H1 (cell line): ENCODE data around the gene UTS2B. TPM values are rescaled to one million over a fixed set of nuclear protein-coding genes. Genes with fewer than 3 reads are reported as not detected.

Experiments
- CHD2 ChIP-seq: IDR thresholded peaks from 2 replicates; pipeline ENCODE4 v1.6.1; 2012; ENCODE audit warnings: low read length, improper control_type of control experiment
- CREB1 ChIP-seq: IDR thresholded peaks from 2 replicates; pipeline ENCODE4 v1.6.1; 2012; ENCODE audit warnings: inconsistent platforms
- EGR1 ChIP-seq: IDR thresholded peaks from 2 replicates; pipeline ENCODE4 v1.6.1; 2011; ENCODE audit warnings: low read depth, low read length, borderline replicate concordance
- KDM4A ChIP-seq: IDR thresholded peaks from one replicate; pipeline ENCODE4 v1.7.1; 2012; ENCODE audit warnings: low read depth, mild to moderate bottlenecking, moderate library complexity, low read length, inconsistent platforms; ENCODE audit not compliant: severe bottlenecking
- RBBP5 ChIP-seq: IDR thresholded peaks from 2 replicates; pipeline ENCODE4 v1.7.1; 2012; ENCODE audit warnings: low read depth, mild to moderate bottlenecking, inconsistent platforms, low read length, moderate library complexity, borderline replicate concordance
- SIN3A ChIP-seq, 2 experiments: IDR thresholded peaks in 1 of 2; conservative IDR thresholded peaks in 1 of 2; 2 replicates each; pipeline ENCODE4 v1.6.1; 2011 to 2012; ENCODE audit warnings: low read length in 2 of 2, improper control_type of control experiment in 1 of 2, low read depth in 1 of 2, mild to moderate bottlenecking in 1 of 2
- TAF7 ChIP-seq: optimal IDR thresholded peaks from 2 replicates; pipeline ENCODE3; 2011; ENCODE audit warnings: low read depth, mild to moderate bottlenecking, inconsistent platforms, low read length, moderate library complexity, borderline replicate concordance
- polyA plus RNA-seq, 7 experiments: library from polyadenylated mRNA; depleted of rRNA in 3 of 7; stranded (reverse) in 5 of 7; unstranded in 2 of 7; fragments of >200 nt in 5 of 7; fragments of 200-250 nt in 2 of 7; gene quantifications; 1 replicate in 5 of 7; 2 replicates in 1 of 7; 4 replicates in 1 of 7; pipeline versions ENCODE4 v1.2.1 to v1.2.3, GENCODE V29; 2011 to 2013; ENCODE audit warnings: missing spikeins in 2 of 7, mixed read lengths in 2 of 7
- total RNA-seq: library from RNA; stranded (reverse); fragmentation: NEBNext Ultra II Directional; extraction: Animal tissue kit (Norgen Biotek cat#: 25700); gene quantifications from 2 replicates; pipeline ENCODE4 v1.2.1, GENCODE V29; 2021
- TF ChIP-seq, protein P1 (sequence below): fragments of 300-600 bp; sonication (generic); IDR thresholded peaks from 2 replicates; pipeline ENCODE4 v1.7.1; 2012; ENCODE audit warnings: low read length, moderate library complexity, mild to moderate bottlenecking, inconsistent platforms; ENCODE audit not compliant: insufficient replicate concordance
- TF ChIP-seq, protein P2 (sequence below): IDR thresholded peaks from 2 replicates; pipeline ENCODE4 v1.6.1; 2012; ENCODE audit warnings: inconsistent platforms

UTS2B gene
- total and polyA plus RNA-seq, 2 of the 8 experiments (the other 6 are each of a cell fraction or from before 2014, with no cell fraction given), result not detected

DNA sequence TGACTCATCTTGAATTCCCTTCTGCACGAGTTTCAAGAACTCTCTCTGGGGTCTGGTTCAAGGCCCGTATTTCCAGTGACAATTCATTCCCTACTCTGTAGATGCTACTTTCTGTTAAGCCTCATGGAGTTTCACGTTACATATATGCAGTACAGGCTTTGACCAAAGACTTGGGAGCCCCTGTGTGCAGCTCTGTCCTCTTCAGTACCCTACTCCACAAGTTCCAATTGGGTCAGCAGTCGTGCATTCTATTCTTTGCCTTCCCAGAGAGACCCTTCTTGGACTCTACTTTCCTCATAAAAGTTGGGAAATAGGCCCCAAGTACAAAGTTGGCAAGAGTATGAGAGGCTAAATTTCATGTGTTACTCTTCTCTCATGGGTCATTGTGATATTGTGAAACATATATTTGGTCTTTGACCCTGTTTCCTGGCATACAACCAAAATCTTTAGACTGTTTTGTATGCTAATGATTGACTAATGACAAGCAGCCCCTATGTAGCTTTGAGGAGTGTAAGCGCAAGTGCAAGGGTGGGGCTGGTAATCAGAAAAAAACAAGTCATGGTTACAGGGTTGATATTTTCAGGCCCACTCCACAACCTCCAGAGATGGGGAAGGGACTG is 16.1 kb downstream of the UTS2B start (continued):
- TF ChIP-seq, protein P1, sequence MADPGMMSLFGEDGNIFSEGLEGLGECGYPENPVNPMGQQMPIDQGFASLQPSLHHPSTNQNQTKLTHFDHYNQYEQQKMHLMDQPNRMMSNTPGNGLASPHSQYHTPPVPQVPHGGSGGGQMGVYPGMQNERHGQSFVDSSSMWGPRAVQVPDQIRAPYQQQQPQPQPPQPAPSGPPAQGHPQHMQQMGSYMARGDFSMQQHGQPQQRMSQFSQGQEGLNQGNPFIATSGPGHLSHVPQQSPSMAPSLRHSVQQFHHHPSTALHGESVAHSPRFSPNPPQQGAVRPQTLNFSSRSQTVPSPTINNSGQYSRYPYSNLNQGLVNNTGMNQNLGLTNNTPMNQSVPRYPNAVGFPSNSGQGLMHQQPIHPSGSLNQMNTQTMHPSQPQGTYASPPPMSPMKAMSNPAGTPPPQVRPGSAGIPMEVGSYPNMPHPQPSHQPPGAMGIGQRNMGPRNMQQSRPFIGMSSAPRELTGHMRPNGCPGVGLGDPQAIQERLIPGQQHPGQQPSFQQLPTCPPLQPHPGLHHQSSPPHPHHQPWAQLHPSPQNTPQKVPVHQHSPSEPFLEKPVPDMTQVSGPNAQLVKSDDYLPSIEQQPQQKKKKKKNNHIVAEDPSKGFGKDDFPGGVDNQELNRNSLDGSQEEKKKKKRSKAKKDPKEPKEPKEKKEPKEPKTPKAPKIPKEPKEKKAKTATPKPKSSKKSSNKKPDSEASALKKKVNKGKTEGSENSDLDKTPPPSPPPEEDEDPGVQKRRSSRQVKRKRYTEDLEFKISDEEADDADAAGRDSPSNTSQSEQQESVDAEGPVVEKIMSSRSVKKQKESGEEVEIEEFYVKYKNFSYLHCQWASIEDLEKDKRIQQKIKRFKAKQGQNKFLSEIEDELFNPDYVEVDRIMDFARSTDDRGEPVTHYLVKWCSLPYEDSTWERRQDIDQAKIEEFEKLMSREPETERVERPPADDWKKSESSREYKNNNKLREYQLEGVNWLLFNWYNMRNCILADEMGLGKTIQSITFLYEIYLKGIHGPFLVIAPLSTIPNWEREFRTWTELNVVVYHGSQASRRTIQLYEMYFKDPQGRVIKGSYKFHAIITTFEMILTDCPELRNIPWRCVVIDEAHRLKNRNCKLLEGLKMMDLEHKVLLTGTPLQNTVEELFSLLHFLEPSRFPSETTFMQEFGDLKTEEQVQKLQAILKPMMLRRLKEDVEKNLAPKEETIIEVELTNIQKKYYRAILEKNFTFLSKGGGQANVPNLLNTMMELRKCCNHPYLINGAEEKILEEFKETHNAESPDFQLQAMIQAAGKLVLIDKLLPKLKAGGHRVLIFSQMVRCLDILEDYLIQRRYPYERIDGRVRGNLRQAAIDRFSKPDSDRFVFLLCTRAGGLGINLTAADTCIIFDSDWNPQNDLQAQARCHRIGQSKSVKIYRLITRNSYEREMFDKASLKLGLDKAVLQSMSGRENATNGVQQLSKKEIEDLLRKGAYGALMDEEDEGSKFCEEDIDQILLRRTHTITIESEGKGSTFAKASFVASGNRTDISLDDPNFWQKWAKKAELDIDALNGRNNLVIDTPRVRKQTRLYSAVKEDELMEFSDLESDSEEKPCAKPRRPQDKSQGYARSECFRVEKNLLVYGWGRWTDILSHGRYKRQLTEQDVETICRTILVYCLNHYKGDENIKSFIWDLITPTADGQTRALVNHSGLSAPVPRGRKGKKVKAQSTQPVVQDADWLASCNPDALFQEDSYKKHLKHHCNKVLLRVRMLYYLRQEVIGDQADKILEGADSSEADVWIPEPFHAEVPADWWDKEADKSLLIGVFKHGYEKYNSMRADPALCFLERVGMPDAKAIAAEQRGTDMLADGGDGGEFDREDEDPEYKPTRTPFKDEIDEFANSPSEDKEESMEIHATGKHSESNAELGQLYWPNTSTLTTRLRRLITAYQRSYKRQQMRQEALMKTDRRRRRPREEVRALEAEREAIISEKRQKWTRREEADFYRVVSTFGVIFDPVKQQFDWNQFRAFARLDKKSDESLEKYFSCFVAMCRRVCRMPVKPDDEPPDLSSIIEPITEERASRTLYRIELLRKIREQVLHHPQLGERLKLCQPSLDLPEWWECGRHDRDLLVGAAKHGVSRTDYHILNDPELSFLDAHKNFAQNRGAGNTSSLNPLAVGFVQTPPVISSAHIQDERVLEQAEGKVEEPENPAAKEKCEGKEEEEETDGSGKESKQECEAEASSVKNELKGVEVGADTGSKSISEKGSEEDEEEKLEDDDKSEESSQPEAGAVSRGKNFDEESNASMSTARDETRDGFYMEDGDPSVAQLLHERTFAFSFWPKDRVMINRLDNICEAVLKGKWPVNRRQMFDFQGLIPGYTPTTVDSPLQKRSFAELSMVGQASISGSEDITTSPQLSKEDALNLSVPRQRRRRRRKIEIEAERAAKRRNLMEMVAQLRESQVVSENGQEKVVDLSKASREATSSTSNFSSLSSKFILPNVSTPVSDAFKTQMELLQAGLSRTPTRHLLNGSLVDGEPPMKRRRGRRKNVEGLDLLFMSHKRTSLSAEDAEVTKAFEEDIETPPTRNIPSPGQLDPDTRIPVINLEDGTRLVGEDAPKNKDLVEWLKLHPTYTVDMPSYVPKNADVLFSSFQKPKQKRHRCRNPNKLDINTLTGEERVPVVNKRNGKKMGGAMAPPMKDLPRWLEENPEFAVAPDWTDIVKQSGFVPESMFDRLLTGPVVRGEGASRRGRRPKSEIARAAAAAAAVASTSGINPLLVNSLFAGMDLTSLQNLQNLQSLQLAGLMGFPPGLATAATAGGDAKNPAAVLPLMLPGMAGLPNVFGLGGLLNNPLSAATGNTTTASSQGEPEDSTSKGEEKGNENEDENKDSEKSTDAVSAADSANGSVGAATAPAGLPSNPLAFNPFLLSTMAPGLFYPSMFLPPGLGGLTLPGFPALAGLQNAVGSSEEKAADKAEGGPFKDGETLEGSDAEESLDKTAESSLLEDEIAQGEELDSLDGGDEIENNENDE, result no peak
- TF ChIP-seq SIN3A (conservative IDR thresholded peaks at IDR 0.05 in 1 of 2, IDR thresholded peaks at IDR 0.05 in 1 of 2; ENCODE audit: low read depth in 1 of 2, low read length in 2 of 2) (no peak), TAF7 (no peak), EGR1 (no peak), RBBP5 (no peak), CREB1 (no peak), KDM4A (no peak), CHD2 (no peak)
- TF ChIP-seq, protein P2, sequence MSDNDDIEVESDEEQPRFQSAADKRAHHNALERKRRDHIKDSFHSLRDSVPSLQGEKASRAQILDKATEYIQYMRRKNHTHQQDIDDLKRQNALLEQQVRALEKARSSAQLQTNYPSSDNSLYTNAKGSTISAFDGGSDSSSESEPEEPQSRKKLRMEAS, result no peak
